Neural progenitor cell (in vitro differentiated cells): ENCODE results near the gene TNIP2.

Experiments used
- CTCF ChIP-seq: fragments of 200-600 bp; sonication (generic); IDR thresholded peaks from 2 replicates; pipeline ENCODE4 v1.5.1; 2017; ENCODE audit warnings: antibody characterized with exemption, mild to moderate bottlenecking
- EZH2phosphoT487 ChIP-seq: fragments of 200-600 bp; sonication (generic); IDR thresholded peaks from 2 replicates; pipeline ENCODE4 v1.6.1; 2017; ENCODE audit warnings: antibody characterized with exemption

DNA sequence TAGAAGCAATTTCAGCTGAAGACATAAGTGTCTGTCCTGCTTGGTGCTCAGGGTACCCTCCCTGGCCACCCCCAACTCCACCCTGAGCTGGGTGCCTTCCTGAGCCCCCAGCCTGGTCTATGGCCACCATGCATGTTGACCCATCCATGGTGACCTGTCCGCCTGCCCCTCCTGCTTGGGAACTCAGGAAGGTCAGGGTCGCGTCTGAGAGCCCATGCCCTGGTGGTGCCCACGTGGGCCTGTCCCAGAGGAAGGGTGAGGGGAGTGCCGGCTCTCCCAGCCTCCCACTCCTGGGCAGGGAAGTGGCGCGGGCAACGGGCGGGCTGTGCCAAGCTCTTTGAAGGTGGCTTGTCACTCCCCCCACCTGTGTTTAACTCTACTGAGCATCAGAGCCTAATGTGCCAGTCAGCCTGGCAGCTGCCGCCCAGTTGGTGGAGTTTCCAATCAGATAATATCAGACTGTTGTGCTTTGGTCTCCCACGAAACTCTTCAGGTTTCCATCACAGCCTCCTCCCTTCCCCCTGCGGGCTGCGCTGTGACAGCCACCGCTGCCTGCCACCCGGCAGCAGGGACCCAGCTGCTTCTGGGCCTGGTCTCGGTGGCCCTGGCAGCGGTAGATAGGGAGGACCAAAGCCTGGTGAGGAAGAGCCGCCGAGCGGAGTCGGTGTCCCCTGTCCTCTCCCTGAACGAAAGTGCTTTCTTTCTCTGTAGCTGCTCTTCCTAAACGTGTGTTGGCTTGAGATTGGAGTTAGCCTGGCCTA lies 41.6 kb upstream of the TNIP2 start:
- TF ChIP-seq CTCF (no peak), EZH2phosphoT487 (no peak)
